ENCODE measurements around the gene ISG20.

The ISG20 gene

GRCh38 chr15:88638626-88639372 is at the start of gene ISG20:
Gene ISG20 (plus strand): TSS chr15:88639016. CDS start chr15:88639367, 351 bp downstream.
- DNase-seq = peak in 1 of 2 experiments; percentile 3

GRCh38 chr15:88590759-88591158 is 48.1 kb upstream of the ISG20 start:
- no peak for DNase-seq

DNA sequence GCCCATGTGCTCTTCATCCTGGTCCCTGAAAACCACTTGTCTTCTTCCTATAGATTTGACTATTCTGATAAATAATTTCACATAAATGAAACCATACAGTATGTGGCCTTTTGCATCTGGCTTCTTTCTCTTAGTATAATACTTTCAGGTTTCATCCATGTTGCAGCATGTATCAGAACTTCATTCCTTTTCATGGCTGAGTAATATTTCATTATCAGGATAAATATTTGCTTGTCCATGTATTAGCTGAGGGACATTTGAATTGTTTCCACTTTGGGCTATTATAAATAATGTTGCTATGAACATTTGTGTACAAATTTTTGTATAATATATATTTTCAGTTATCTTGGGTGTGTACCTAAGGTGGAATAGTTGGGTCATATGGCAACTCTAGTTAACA is 47.4 kb upstream of the ISG20 start:
- no peak for DNase-seq

DNA sequence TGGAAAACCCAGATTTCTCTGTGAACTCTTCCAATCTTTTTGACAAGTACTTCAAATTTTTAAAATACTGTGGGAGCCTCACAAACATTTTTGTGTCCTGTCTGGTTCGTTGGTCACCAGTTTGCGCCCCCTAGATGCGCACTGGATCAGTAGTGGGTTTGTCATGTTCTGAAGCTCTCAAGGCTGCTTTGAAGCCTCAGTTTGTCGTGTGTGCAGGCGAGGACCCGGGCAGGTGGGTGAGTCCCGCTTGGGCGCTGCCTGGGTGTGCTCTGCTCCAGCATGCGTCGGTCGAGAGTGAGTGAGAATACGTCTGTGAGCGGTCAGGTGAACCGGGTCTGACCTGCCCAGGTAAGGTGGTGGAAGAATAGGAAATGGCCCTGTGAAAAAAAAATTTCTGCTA is 34.9 kb upstream of the ISG20 start:
- DNase-seq = peak in 1 of 2 experiments; percentile 9

- peak in 1 of 2 experiments; percentile 10 for DNase-seq
Measured at GRCh38 chr15:88604381-88605188, 34.2 kb upstream of the ISG20 start.

DNA sequence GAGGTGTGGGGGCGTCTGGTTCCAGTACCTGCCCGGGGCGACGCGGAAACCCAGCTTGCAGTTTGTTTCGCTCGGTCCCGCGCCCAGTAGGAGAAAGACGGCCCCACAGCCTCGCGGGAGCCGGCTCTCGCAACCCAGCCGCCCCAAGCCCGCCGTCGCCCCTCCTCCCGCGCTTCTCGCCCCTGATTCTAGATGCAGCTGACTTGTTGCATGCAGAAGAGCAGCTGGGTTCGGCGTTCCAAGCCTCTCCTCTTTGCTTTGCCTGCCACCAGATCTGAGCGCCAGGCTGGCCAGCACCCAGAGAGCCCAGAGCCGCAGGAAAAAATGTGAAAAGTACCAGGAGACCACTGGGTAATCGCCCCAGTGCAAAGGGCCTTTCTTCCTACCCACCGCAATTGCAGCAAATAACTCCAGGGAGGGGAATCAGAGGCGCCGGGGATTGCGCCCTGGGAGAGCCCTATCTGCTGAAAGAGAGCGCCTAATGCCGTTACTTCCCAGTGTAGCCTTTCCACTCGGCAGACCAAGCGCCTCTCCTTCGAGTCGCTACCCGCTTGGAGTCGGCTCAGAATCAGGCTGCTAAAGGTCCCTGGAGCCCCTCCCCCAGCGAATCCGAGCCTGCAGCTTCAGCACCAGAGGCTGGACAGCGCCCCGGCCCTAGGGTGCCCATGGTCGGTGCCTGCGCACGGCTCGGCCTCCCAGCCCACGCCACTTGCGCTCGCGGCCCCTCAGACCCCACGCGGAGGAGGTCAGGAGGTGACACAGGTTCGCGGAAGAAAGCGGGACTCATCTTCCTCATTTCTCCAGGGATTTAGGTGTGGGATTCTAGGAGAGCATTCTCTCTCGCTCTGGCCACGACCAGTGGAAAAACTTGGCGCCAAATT is 33.4 kb upstream of the ISG20 start:
- no peak for DNase-seq

DNA sequence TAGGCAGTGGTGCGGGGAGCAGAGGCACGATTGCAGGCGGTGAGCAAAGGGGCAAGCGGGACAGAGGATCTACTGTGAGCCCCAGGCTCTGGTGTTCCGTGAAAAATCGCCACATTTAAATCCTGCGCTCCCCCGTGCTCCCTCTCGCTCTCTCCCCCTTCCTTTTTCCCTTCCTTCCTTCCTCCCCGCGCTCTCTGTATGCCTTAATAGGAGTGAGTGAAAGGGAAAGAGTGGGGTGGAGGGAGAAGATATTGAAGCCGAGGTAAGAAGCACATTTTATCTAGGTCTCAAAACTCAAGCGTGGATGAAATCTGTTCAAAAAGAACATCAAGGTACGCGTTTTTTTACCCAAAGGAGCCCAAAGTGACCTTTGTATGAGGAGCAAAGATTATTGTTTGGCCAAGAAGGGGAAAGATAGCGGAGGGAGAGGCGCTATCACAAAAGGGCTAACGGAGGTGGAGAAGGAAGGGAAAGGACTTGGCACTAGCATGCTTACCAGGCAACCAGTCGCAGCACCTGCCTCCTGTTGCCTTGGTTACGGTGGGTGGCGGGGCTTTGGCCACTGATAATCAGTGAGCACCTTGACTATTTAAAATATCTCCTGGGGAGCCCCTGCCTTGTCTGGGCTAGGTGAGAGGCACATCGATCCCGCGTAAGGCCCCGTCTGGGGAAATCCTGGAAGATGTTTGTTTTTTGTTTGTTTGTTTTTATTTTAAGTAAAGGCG is 32.6 kb upstream of the ISG20 start:
- no peak for DNase-seq

- DNase-seq = no peak
Measured at GRCh38 chr15:88607951-88608350, 30.9 kb upstream of the ISG20 start.

- no peak for DNase-seq
Measured at GRCh38 chr15:88608607-88609181, 30.1 kb upstream of the ISG20 start.

- no peak for DNase-seq
Measured at GRCh38 chr15:88609344-88610090, 29.3 kb upstream of the ISG20 start.

DNA sequence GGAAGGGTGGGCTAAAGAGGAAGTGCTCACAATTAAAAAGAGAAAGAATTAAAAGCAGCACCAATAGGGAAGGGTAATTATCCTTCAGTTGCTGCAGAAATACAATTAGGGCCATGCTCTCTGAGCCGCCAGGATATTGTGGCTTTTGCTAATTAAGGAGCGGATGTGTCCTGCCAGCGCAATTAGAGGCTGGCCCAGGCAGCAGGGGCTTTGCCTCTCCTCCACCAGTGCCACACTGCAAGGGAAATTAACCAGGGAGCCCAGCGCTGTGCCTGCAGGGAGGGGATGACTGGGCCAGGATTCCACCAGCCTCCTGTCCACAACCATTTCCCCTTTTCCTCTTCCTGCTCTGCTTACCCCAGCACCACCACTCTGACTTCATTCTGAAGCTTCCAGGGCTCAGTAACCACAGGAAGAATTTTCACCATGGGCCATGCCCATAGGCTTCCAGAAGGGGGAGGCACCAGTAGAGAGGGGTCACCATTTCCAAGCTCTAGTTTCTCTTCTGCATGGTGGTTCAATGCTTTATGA is 28.1 kb upstream of the ISG20 start:
- no peak for DNase-seq

DNA sequence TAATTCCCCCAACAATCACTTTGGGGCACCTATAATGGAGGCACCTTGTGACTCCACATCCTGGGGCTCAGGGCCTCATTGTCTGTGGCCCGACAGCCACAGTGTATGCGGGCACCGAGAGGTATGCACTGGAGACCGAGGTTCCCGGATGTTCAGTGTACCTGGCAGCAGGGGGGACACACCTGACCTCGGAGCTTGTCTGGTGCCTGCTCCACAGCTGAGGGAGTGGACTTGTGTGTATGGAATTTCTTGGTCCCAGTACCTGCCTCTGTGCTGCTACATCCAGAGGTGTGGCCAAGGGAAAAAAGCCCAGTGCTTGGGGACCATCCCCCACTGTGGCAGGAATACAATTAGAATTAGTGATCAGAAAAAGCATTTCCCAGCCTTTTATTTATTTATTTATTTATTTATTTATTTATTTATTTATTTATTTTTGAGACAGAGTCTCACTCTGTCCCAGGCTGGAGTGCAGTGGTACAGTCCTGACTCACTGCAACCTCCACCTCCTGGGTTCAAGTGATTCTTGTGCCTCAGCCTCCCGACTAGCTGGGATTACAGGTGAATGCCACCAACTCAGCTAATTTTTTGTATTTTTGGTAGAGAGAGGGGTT is 26.5 kb upstream of the ISG20 start:
- DNase-seq = no peak

- DNase-seq = no peak
Measured at GRCh38 chr15:88613074-88613944, 25.5 kb upstream of the ISG20 start.

- no peak for DNase-seq
Measured at GRCh38 chr15:88615303-88616107, 23.3 kb upstream of the ISG20 start.

- DNase-seq = no peak
Measured at GRCh38 chr15:88616240-88616639, 22.6 kb upstream of the ISG20 start.

- DNase-seq = no peak
Measured at GRCh38 chr15:88617031-88617722, 21.6 kb upstream of the ISG20 start.

- no peak for DNase-seq
Measured at GRCh38 chr15:88617790-88618189, 21.0 kb upstream of the ISG20 start.

- DNase-seq = no peak
Measured at GRCh38 chr15:88618686-88619085, 20.1 kb upstream of the ISG20 start.
